SK-N-MC (cell line): Measurements from ENCODE around the gene JPT2.

ENCODE experiments used
- EZH2 ChIP-seq: fragments of 200-600 bp; sonication (generic); IDR thresholded peaks from one replicate; pipeline ENCODE4 v1.6.1; 2017; ENCODE audit warnings: antibody characterized with exemption
- POLR2AphosphoS5 ChIP-seq: IDR thresholded peaks from 2 replicates; pipeline ENCODE4 v1.6.1; 2012; ENCODE audit warnings: mild to moderate bottlenecking, low read depth, low read length, borderline replicate concordance

DNA sequence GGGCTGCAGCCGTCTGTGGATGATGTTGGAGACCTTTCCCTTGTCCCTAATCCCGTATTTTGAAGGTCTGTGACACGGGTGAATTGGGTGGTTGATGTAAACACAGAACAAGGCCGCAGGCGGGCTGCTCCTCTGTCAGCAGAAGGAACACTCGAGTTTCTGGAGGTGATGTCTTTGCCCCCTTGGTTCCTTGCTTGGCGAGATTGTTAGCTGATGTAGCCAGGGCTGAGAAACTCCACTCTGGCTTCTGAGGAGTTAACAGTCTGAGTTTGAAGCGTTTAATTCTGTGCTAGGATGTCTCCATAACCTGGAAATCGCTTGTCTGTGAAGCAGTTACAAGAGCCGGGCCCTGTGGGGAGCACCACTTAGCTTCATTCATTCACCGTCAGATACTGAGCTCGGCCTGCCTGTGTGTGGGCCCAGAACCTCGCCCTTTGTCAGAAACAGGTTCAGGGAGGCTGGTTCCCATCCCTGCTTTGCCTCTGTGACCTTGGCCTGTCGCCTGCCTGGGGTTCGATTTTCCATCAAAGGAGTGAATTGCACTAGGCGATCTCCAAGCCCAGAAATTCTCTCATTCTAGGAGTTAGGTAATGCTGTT lies 29.2 kb downstream of the JPT2 start:
- no peak for TF ChIP-seq POLR2AphosphoS5
- no peak for TF ChIP-seq EZH2
